ENCODE data around the gene BMP8A. TPM values are rescaled to one million over a fixed set of nuclear protein-coding genes. Genes with fewer than 3 reads are reported as not detected.

BMP8A gene
- total and polyA plus RNA-seq, 10 donors: 0.06 to 2.8 (median 1.4) TPM; not detected in 1

GRCh38 chr1:39469150-39469549, 22.3 kb upstream of the BMP8A start:
- peaks cover 0 to 100% (median 83%) of the 10 kb centered on the region in 6 donors for H3K36me3 ChIP-seq

GRCh38 chr1:39470040-39470439, 21.4 kb upstream of the BMP8A start:
- no peak for DNase-seq
- TF ChIP-seq POLR2A (IDR thresholded peaks at IDR 0.05) (no peak), CTCF (IDR thresholded peaks at IDR 0.05 in 8 of 11, conservative IDR thresholded peaks at IDR 0.05 in 3 of 11) (no peak), POLR2AphosphoS5 (IDR thresholded peaks at IDR 0.05) (no peak)
- Histone ChIP-seq H3K36me3 (peaks cover 0 to 100% (median 83%) of the 10 kb centered on the region in 6 donors), H3K4me1 (peaks cover 3 to 18% (median 8%) of the 10 kb centered on the region in 6 donors), H3K4me3 (no peak overlapping the region), H3K27me3 (replicated peaks in 1 of 7) (no peaks in the 10 kb centered on the region), H3K27ac (no peak overlapping the region), H3K9me3 (no peaks in the 10 kb centered on the region)
- intact Hi-C loops (cut with DNase I; ENCODE audit: low total_unique reads): loop anchor here (10.0 kb wide), 1 partner anchor 65 kb away; no protein-coding TSS in a partner anchor

More at GRCh38 chr1:39469150-39469549, 22.3 kb upstream of the BMP8A start:
- WGBS, 5 donors: 44 to 72% (median 65%) methylated on average over 3 of the region's 3 CpGs
- DNase-seq: no peak
- Histone ChIP-seq H3K4me1 (peaks cover 3 to 18% (median 8%) of the 10 kb centered on the region in 6 donors), H3K9me3 (no peaks in the 10 kb centered on the region), H3K27ac (peak overlapping the region in 1 of 8 donors; percentile 23), H3K4me3 (no peak overlapping the region), H3K27me3 (replicated peaks in 1 of 7) (no peaks in the 10 kb centered on the region)
- TF ChIP-seq POLR2A (IDR thresholded peaks at IDR 0.05) (no peak), CTCF (IDR thresholded peaks at IDR 0.05 in 8 of 11, conservative IDR thresholded peaks at IDR 0.05 in 3 of 11) (peak in 5 of 11 experiments; percentile 14 to 52 (median 36)), POLR2AphosphoS5 (IDR thresholded peaks at IDR 0.05) (peak in 1 of 3 donors; percentile 36)
- intact Hi-C loops (cut with DNase I; ENCODE audit: low total_unique reads): no loop called here

GRCh38 chr1:39472826-39473225, 18.6 kb upstream of the BMP8A start:
- peaks cover 0 to 100% (median 70%) of the 10 kb centered on the region in 6 donors for H3K36me3 ChIP-seq
- H3K27me3 ChIP-seq (replicated peaks in 1 of 7): no peaks in the 10 kb centered on the region
- intact Hi-C loops (cut with DNase I; ENCODE audit: low total_unique reads): loop anchor here (10.0 kb wide), 1 partner anchor 62 kb away; no protein-coding TSS in a partner anchor
- peak overlapping the region in 1 of 8 donors; percentile 20 for H3K27ac ChIP-seq
- H3K4me3 ChIP-seq: no peak overlapping the region
- DNase-seq: no peak
- TF ChIP-seq CTCF (IDR thresholded peaks at IDR 0.05 in 8 of 11, conservative IDR thresholded peaks at IDR 0.05 in 3 of 11) (no peak), POLR2AphosphoS5 (IDR thresholded peaks at IDR 0.05) (no peak), POLR2A (IDR thresholded peaks at IDR 0.05) (no peak)
- H3K9me3 ChIP-seq: no peaks in the 10 kb centered on the region
- 92 to 96% (median 94%) methylated on average over 7 of the region's 7 CpGs for WGBS, 5 donors
- H3K4me1 ChIP-seq: peaks cover 3 to 18% (median 8%) of the 10 kb centered on the region in 6 donors

GRCh38 chr1:39473324-39473723, 18.1 kb upstream of the BMP8A start:
- Histone ChIP-seq H3K4me3 (no peak overlapping the region), H3K36me3 (peaks cover 0 to 100% (median 68%) of the 10 kb centered on the region in 6 donors)
- 90 to 99% (median 96%) methylated on average over 4 of the region's 4 CpGs for WGBS, 5 donors

More at GRCh38 chr1:39473324-39473723, 18.1 kb upstream of the BMP8A start:
- H3K9me3 ChIP-seq: no peaks in the 10 kb centered on the region
- intact Hi-C loops (cut with DNase I; ENCODE audit: low total_unique reads): loop anchor here (10.0 kb wide), 1 partner anchor 61 kb away; no protein-coding TSS in a partner anchor
- peaks cover 3 to 16% (median 9%) of the 10 kb centered on the region in 6 donors for H3K4me1 ChIP-seq
- no peaks in the 10 kb centered on the region for H3K27me3 ChIP-seq (replicated peaks in 1 of 7)
- DNase-seq: no peak
- H3K27ac ChIP-seq: peak overlapping the region in 1 of 8 donors; percentile 20
- no peak for TF ChIP-seq POLR2A (IDR thresholded peaks at IDR 0.05)
- no peak for TF ChIP-seq CTCF (IDR thresholded peaks at IDR 0.05 in 8 of 11, conservative IDR thresholded peaks at IDR 0.05 in 3 of 11)
- TF ChIP-seq POLR2AphosphoS5 (IDR thresholded peaks at IDR 0.05): no peak
